GM12891 (cell line): ENCODE measurements around the gene ZNF236.

Experiments
- DNase-seq: peaks from one replicate; pipeline ENCODE4 v3.0.0; 2011; ENCODE audit warnings: low spot score; ENCODE audit not compliant: insufficient read length
- FAIRE-seq: peaks from 2 replicates; lab custom pipeline; 2011; peaks lifted over from hg19 to GRCh38; lab: Jason Lieb, UNC
- PAX5 ChIP-seq: IDR thresholded peaks from 2 replicates; pipeline ENCODE4 v1.6.1; 2011; ENCODE audit warnings: low read length, moderate library complexity, mild to moderate bottlenecking; ENCODE audit not compliant: insufficient read depth, severe bottlenecking
- POLR2A ChIP-seq: IDR thresholded peaks from 2 replicates; pipeline ENCODE4 v1.6.1; 2011; ENCODE audit warnings: low read depth, low read length, control low read depth
- POLR2AphosphoS5 ChIP-seq: IDR thresholded peaks from 2 replicates; pipeline ENCODE4 v1.6.1; 2011; ENCODE audit warnings: low read depth, low read length, control low read depth
- POU2F2 ChIP-seq: IDR thresholded peaks from 2 replicates; pipeline ENCODE4 v1.6.1; 2011; ENCODE audit warnings: low read depth, mild to moderate bottlenecking, control low read depth, low read length, moderate library complexity
- SPI1 ChIP-seq: IDR thresholded peaks from 2 replicates; pipeline ENCODE4 v1.6.1; 2011; ENCODE audit warnings: low read depth, low read length, control low read depth
- TAF1 ChIP-seq: IDR thresholded peaks from 2 replicates; pipeline ENCODE4 v1.6.1; 2011; ENCODE audit warnings: low read depth, low read length, control low read depth

ZNF236 gene

GRCh38 chr18:76821356-76821874, 942 bp upstream of the ZNF236 start:
- DNase-seq: no peak
- FAIRE-seq: no peak
- TF ChIP-seq TAF1 (no peak), PAX5 (no peak)

- FAIRE-seq (peak; percentile 93), DNase-seq (peak; percentile 65)
- TF ChIP-seq SPI1: no peak
- peak; percentile 72; the same call in 1 of the 2 replicates for TF ChIP-seq POLR2A
- no peak for TF ChIP-seq PAX5
- peak; percentile 73; the same call in 1 of the 2 replicates for TF ChIP-seq POLR2AphosphoS5
These were observed 367 bp upstream of the ZNF236 start for GRCh38 chr18:76821875-76822505.

GRCh38 chr18:76823161-76823538, 793 bp downstream of the ZNF236 start:
- FAIRE-seq (no peak), DNase-seq (no peak)
- TF ChIP-seq SPI1 (no peak), PAX5 (no peak), POLR2AphosphoS5 (no peak; the same call in 1 of the 2 replicates), TAF1 (no peak), POLR2A (no peak), POU2F2 (no peak)

- TF ChIP-seq POLR2A: no peak
- no peak; the same call in 1 of the 2 replicates for TF ChIP-seq POU2F2
- TF ChIP-seq TAF1: no peak
- no peak for TF ChIP-seq POLR2AphosphoS5
- TF ChIP-seq PAX5: no peak
- no peak for TF ChIP-seq SPI1
- DNase-seq: no peak
- peak; percentile 51 for FAIRE-seq
These were observed 1.2 kb downstream of the ZNF236 start for GRCh38 chr18:76823587-76824011.

GRCh38 chr18:76824145-76824676, 1.9 kb downstream of the ZNF236 start:
- FAIRE-seq (peak; percentile 26), DNase-seq (no peak)
- TF ChIP-seq PAX5: no peak
- TF ChIP-seq POU2F2: no peak
- no peak for TF ChIP-seq POLR2AphosphoS5
- TF ChIP-seq POLR2A: no peak
- no peak for TF ChIP-seq TAF1
- no peak for TF ChIP-seq SPI1

- FAIRE-seq (no peak), DNase-seq (no peak)
- TF ChIP-seq SPI1: no peak
- no peak for TF ChIP-seq POLR2A
- no peak for TF ChIP-seq TAF1
- no peak for TF ChIP-seq PAX5
- TF ChIP-seq POLR2AphosphoS5: no peak
- TF ChIP-seq POU2F2: no peak
These were observed 2.4 kb downstream of the ZNF236 start for GRCh38 chr18:76824754-76825153.

GRCh38 chr18:76827205-76828200, 5.1 kb downstream of the ZNF236 start:
- DNase-seq (no peak), FAIRE-seq (no peak)
- TF ChIP-seq SPI1 (no peak), PAX5 (no peak), POU2F2 (no peak), POLR2AphosphoS5 (no peak), TAF1 (no peak), POLR2A (no peak)

- FAIRE-seq: no peak
- no peak for TF ChIP-seq SPI1
- DNase-seq: no peak
These were observed 12.0 kb downstream of the ZNF236 start for GRCh38 chr18:76834379-76834778.

- no peak for DNase-seq
- TF ChIP-seq POU2F2 (no peak), POLR2A (no peak), TAF1 (no peak), SPI1 (no peak), POLR2AphosphoS5 (no peak), PAX5 (no peak)
- no peak for FAIRE-seq
These were observed 13.0 kb downstream of the ZNF236 start for GRCh38 chr18:76835380-76835779.
